Ectodermal cell (in vitro differentiated cells): ENCODE data around the gene SH3BGRL2.
"Not testable (repeated sequence)": the region's sequence is repeated elsewhere in the genome, so short reads cannot be mapped to it uniquely, and the experiment has no call there.

ENCODE experiments used
- H3K27ac ChIP-seq: 2 replicates; pipeline ENCODE4 v1.7.0; 2013; ENCODE audit warnings: mild to moderate bottlenecking, low read depth, low read length; ENCODE audit not compliant: insufficient read depth, poor library complexity, severe bottlenecking
- H3K27me3 ChIP-seq: 2 replicates; pipeline ENCODE4 v1.7.0; 2013; ENCODE audit warnings: mild to moderate bottlenecking, low read length; ENCODE audit not compliant: insufficient read depth, control insufficient read depth, poor library complexity, severe bottlenecking
- H3K36me3 ChIP-seq: one replicate; pipeline ENCODE4 v1.7.0; 2013; ENCODE audit warnings: low read length; ENCODE audit not compliant: control insufficient read depth, insufficient read depth
- H3K4me1 ChIP-seq: one replicate; pipeline ENCODE4 v1.7.0; 2013; ENCODE audit warnings: low read length; ENCODE audit not compliant: control insufficient read depth, insufficient read depth
- H3K4me3 ChIP-seq: 2 replicates; pipeline ENCODE4 v1.7.0; 2013; ENCODE audit warnings: low read depth, low read length, control low read depth; ENCODE audit not compliant: insufficient read depth
- H3K9me3 ChIP-seq: 2 replicates; pipeline ENCODE4 v1.7.0; 2013; ENCODE audit warnings: mild to moderate bottlenecking, low read length, moderate library complexity; ENCODE audit not compliant: control insufficient read depth
- WGBS, 2 experiments: methylation state at CpG; one replicate each; pipeline ENCODE4 v1.1.7; 2013; ENCODE audit warnings: missing lambda C conversion rate in 2 of 2; 5-methylcytosine and 5-hydroxymethylcytosine counted together

Gene SH3BGRL2

DNA sequence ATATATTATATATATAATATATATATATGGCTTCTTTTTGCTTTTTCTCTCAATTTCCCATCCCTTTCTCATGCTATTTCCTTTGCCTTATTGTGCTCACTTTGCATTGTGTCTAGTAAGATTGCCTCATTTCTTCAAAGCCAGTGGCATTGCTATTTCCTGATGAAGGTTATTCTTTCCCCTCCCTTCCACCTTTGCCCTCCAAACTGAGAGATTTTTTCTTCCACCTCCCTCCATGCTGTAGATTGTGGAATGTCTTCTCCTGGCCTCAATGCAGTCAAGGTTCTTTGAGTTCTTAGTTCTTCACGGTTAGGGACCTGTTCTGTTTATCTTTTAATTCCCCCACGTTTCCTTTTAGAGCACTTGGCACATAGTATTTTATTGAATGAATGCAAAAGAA lies 17.2 kb downstream of the SH3BGRL2 start:
- H3K4me3 ChIP-seq: no peak overlapping the region
- WGBS, 2 experiments: 74% methylated on average over 2 of the region's 2 CpGs; no CpG with 5 or more reads in 1 of the 2 experiments
- H3K9me3 ChIP-seq: no peaks in the 10 kb centered on the region
- H3K4me1 ChIP-seq: no peaks in the 10 kb centered on the region
- H3K27me3 ChIP-seq: no peaks in the 10 kb centered on the region
- H3K36me3 ChIP-seq: no peaks in the 10 kb centered on the region
- H3K27ac ChIP-seq: no peak overlapping the region

DNA sequence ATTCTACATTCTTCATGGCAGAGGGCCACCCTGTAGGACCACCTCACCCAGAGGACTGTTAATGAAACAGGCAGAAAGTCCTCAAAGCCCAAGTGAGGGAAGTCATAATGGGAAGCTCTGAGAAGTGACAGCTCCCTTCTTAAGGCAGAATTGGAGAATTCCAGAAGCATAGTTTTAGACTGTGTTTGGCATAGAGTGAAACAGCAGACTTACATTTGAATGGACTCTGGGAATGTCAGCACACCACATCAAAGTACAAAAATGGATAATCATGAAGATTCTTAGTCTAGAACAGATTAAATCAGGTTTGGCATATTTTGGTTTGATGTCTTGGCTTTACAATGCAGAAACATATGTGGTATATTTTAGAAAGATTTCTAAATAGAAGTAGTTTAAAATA lies 17.9 kb downstream of the SH3BGRL2 start:
- Histone ChIP-seq H3K4me3 (no peak overlapping the region), H3K27me3 (no peaks in the 10 kb centered on the region), H3K9me3 (no peaks in the 10 kb centered on the region), H3K27ac (no peak overlapping the region), H3K36me3 (no peaks in the 10 kb centered on the region), H3K4me1 (no peaks in the 10 kb centered on the region)

DNA sequence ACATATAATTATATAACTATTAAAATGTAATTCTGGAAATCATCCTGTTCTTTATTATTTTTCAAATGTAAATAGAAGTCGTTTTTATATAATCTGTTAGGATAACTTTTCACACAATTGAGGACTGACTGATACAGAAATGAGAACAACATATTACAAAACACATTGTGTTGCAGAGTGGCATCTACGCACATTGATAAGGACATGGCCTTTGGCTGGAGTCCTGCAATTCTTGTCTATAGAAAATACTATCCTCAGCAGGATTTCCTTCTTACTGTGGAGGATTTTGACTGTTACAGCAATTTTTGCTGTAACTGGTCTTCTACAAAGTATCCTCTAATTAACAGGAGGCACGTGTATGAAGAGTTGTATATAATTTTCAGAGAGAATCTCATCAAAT lies 19.8 kb downstream of the SH3BGRL2 start:
- Histone ChIP-seq H3K9me3 (no peaks in the 10 kb centered on the region), H3K36me3 (no peaks in the 10 kb centered on the region), H3K27ac (no peak overlapping the region), H3K4me3 (no peak overlapping the region), H3K27me3 (no peaks in the 10 kb centered on the region), H3K4me1 (no peaks in the 10 kb centered on the region)
- WGBS, 2 experiments: 83 to 99% methylated on average over 2 to 3 of the region's 3 CpGs

DNA sequence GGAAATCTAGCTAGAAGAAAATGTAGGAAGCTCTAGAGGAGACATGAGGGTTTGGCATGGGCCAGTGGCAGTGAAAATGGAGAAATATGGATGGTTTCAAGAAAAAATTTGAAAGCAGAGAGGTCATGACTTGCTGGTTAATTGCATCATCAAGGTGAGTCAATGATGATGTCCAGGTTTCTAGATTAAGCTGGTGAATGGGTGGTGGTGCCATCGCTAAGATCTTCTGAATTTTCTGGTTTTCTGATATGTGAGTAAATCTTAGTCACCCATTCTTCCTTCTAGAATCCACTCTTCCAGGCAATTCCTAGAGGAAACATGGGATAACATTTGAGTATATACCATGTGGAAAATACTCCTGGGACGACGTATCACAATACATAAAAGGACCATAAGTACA lies 25.0 kb downstream of the SH3BGRL2 start:
- H3K4me3 ChIP-seq: no peak overlapping the region
- no peak overlapping the region for H3K27ac ChIP-seq
- no peaks in the 10 kb centered on the region for H3K4me1 ChIP-seq
- H3K9me3 ChIP-seq: no peaks in the 10 kb centered on the region
- H3K36me3 ChIP-seq: no peaks in the 10 kb centered on the region
- H3K27me3 ChIP-seq: no peaks in the 10 kb centered on the region
- 83 to 100% methylated on average over 1 to 2 of the region's 3 CpGs for WGBS, 2 experiments

DNA sequence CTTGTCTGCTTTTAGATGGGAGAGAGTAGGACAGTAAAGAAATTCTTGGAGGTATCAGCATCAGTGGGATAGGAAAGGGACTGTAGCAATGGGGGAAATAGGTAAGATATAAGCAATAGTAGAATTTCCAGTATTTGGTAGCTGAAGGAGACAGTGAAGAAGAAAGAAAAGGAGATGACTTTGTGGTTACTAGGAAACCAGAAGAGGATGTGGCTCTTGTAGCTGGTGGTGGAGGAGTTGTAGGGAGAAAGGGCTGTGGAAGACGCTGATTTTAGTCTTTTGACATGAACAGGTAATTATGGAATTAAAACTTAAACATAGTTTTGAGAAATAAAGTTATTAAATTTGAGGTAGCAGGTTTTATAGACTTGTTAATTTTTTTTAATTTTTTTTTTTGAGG lies 26.1 kb downstream of the SH3BGRL2 start:
- H3K27me3 ChIP-seq: no peaks in the 10 kb centered on the region
- WGBS, 2 experiments: 93% methylated on average over 1 of the region's 1 CpG
- no peaks in the 10 kb centered on the region for H3K4me1 ChIP-seq
- H3K4me3 ChIP-seq: no peak overlapping the region
- H3K36me3 ChIP-seq: no peaks in the 10 kb centered on the region
- H3K27ac ChIP-seq: no peak overlapping the region
- H3K9me3 ChIP-seq: no peaks in the 10 kb centered on the region

DNA sequence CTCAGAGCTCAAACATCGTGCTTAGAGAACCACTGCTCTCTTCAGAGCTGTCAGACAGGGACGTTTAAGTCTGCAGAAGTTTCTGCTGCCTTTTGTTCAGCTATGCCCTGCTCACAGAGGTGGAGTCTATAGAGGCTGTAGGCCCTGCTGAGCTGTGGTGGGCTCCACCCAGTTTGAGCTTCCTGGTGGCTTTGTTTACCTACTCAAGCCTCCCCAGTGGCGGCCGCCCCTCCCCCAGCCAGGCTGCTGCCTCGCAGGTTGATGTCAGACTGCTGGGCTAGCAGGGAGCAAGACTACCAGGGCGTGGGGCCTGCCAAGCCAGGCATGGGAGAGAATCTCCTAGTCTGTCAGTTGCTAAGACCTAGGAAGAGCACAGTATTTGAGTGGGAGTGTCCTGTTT lies 32.5 kb downstream of the SH3BGRL2 start:
- not testable (repeated sequence) for H3K27ac ChIP-seq, H3K9me3 ChIP-seq, H3K27me3 ChIP-seq, H3K36me3 ChIP-seq, H3K4me3 ChIP-seq
- peaks cover 18% of the 10 kb centered on the region for H3K4me1 ChIP-seq
- 23 to 28% methylated on average over 6 of the region's 6 CpGs for WGBS, 2 experiments

DNA sequence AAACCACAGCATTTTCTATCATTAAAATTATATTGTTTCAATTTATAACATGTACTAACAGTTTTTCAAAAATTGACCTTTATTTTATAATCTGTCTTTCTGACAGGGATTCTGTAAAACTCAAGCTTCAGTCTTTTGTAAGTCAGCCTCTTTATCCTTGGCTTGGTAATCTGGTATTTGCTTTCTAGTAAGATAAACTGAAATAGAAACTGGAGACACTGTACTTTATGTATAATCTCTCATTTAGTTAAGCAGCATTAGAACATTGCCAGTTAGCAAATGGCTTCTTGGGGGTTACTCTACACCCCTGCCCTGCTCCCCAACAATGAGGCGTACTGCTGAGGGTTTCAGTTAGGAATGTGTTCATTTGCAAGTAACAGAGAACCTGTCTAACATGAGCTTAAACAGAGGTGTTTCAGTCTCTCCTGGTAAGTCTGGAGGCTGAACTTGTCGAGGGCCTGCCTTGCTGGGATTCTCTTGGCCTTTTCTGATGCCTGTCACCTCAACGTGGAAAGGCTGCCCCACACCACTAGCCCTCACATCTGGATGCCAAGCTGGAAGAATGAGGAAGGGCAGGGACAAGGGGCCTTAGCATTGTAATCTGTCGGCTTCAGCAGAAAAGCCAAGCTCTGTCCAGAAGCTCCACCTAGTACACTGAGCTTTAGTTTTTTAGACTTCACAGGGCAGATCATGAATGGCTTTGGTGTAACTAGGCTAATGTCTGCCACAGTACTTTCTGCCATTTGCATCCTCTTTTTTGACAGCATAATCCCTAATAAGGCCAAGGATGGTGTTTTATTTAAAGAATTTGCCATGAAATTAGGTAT lies 34.8 kb downstream of the SH3BGRL2 start:
- no peak overlapping the region for H3K27ac ChIP-seq
- WGBS, 2 experiments: 73 to 74% methylated on average over 4 of the region's 4 CpGs
- peaks cover 18% of the 10 kb centered on the region for H3K4me1 ChIP-seq
- no peaks in the 10 kb centered on the region for H3K36me3 ChIP-seq
- no peak overlapping the region for H3K4me3 ChIP-seq
- H3K9me3 ChIP-seq: no peaks in the 10 kb centered on the region
- H3K27me3 ChIP-seq: no peaks in the 10 kb centered on the region

DNA sequence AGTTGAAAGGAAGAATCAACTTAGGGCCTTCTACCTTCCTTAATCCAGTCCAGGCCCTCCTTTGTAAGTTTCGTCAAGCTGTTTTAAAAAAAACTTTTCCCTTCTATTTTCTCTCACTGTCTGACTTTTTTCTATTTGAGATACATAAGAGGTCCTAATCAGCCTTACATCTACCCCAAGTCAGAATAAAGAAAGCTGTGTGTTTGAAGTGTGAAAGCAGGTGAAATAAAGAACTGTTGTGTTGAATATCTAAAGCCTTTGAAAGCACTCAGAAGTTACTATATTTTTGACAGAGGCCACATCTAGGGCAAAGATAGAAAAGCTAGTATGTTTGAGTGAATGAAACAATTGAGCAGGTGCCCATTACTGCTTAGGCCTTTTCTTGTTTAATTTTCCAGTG lies 35.5 kb downstream of the SH3BGRL2 start:
- H3K27ac ChIP-seq: no peak overlapping the region
- H3K4me3 ChIP-seq: no peak overlapping the region

DNA sequence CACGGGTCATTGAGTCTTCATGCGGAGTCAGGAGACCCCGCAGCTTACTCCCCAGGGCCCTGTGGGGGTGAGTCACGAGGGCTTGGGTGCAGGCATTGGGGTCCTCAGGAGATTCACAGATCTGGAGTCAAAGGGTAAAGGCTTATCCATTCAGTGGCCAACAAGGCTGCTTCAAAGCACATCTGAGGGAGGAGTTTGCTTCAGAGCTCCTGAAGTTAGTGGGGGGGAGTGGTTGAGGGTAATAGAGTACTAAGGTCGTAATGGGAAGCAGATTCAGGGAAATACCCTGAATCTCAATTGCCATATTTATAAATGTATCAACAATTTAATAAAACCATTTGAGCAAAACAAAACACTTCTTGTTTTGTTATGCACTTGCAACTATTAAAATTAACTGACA lies 37.3 kb downstream of the SH3BGRL2 start:
- Histone ChIP-seq H3K27ac (no peak overlapping the region), H3K4me3 (no peak overlapping the region), H3K4me1 (peaks cover 18% of the 10 kb centered on the region), H3K36me3 (no peaks in the 10 kb centered on the region), H3K27me3 (no peaks in the 10 kb centered on the region), H3K9me3 (no peaks in the 10 kb centered on the region)
- 87 to 91% methylated on average over 4 of the region's 5 CpGs for WGBS, 2 experiments

More for the DNA sequence above, 35.5 kb downstream of the SH3BGRL2 start:
- H3K9me3 ChIP-seq: no peaks in the 10 kb centered on the region
- H3K36me3 ChIP-seq: no peaks in the 10 kb centered on the region
- 88 to 91% methylated on average over 1 of the region's 1 CpG for WGBS, 2 experiments
- no peaks in the 10 kb centered on the region for H3K27me3 ChIP-seq
- peaks cover 18% of the 10 kb centered on the region for H3K4me1 ChIP-seq

DNA sequence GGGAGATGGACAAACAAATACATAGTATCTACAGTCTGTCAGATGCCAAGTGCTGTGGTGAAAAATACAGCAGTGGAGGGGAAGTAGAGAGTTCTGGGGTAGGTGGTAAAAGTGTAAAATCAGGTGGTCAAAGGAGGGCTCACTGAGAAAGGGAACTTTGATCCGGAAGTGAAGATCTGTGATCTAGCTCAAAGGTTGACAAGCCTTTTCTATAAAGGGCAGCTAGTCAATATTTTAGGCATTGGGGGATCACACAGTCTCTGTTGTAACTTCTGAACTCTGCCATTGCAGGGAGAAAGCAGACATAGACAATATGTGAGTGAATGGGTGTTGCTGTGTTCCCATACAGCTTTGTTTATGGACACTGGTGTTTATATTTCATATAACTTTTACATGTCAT lies 38.6 kb downstream of the SH3BGRL2 start:
- no peaks in the 10 kb centered on the region for H3K27me3 ChIP-seq
- no peaks in the 10 kb centered on the region for H3K9me3 ChIP-seq
- 97% methylated on average over 1 of the region's 1 CpG for WGBS, 2 experiments
- no peak overlapping the region for H3K4me3 ChIP-seq
- H3K36me3 ChIP-seq: no peaks in the 10 kb centered on the region
- H3K4me1 ChIP-seq: peaks cover 11% of the 10 kb centered on the region
- no peak overlapping the region for H3K27ac ChIP-seq
